GM13976 (cell line): Measurements from ENCODE around the gene MASTL.

ENCODE experiments used
- DNase-seq: peaks from one replicate; pipeline ENCODE4 v3.0.0; 2012; ENCODE audit warnings: low spot score
- in situ Hi-C: fragments of 300-500 bp; cut with MboI; formaldehyde crosslinking; loops from one replicate; pipeline ENCODE4 v1.12.0; 2022; ENCODE audit warnings: low sequenced_read_pairs, mixed read lengths, inconsistent platforms; ENCODE audit not compliant: unreplicated experiment
- TF ChIP-seq, protein P1 (sequence below): IDR thresholded peaks from 2 replicates; pipeline ENCODE4 v1.5.1; 2012; ENCODE audit warnings: borderline replicate concordance, mild to moderate bottlenecking; ENCODE audit not compliant: insufficient read depth; ENCODE audit errors: extremely low read depth, missing control alignments, control extremely low read depth

MASTL gene

DNA sequence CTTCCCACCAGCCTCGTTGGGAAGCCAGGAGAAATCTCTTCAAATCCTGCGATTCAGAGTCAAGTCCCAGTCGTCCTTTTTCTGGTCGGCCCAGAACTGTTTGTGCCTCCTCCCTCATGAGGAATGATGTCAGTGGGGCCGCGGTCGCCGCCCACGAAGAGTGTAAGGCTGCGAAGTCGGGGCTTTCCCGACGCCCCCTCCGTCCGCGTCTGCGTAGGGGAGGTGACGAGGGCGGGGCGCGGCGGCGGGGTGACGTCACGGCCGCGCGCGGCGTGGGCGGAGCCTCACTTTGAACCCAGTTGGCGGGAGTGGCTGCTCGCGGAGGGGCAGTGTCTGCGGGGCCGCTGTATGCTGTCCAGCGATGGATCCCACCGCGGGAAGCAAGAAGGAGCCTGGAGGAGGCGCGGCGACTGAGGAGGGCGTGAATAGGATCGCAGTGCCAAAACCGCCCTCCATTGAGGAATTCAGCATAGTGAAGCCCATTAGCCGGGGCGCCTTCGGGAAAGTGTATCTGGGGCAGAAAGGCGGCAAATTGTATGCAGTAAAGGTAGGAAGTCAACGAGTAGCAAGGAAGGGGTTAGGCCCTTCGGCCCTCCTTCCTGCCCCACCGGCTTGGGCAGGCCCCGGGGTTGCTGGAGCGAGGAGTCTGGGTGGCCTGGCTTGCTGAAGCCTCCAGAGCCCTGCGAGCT is at the start of gene MASTL:
MASTL (plus strand) TSS at position 287 of the 689 bp plus-strand sequence; CDS start at position 362, 75 bp downstream.
- in situ Hi-C loops = no loop called here
- DNase-seq = peak; percentile 96
- TF ChIP-seq, protein P1, sequence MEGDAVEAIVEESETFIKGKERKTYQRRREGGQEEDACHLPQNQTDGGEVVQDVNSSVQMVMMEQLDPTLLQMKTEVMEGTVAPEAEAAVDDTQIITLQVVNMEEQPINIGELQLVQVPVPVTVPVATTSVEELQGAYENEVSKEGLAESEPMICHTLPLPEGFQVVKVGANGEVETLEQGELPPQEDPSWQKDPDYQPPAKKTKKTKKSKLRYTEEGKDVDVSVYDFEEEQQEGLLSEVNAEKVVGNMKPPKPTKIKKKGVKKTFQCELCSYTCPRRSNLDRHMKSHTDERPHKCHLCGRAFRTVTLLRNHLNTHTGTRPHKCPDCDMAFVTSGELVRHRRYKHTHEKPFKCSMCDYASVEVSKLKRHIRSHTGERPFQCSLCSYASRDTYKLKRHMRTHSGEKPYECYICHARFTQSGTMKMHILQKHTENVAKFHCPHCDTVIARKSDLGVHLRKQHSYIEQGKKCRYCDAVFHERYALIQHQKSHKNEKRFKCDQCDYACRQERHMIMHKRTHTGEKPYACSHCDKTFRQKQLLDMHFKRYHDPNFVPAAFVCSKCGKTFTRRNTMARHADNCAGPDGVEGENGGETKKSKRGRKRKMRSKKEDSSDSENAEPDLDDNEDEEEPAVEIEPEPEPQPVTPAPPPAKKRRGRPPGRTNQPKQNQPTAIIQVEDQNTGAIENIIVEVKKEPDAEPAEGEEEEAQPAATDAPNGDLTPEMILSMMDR = no peak

DNA sequence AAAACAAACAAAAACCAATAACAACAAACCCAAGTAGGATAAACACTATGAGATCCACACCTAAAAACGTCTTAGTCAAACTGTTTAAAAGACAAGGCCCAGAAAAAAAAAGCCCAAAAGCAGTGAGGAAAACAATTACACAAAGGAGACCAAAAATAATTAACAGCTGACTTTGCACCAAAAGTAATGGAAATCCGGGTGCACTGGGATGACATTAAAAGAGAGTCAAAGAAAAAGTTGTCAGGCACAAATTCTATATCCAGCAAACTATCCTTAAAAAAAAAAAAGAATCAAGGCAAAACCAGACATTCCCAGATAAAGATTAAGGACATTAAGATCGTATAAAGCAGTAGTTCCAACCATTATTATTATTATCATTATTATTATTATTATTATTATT is 47.0 kb upstream of the MASTL start:
- TF ChIP-seq, protein P1 = no peak
- no peak for DNase-seq
- in situ Hi-C loops = no loop called here

DNA sequence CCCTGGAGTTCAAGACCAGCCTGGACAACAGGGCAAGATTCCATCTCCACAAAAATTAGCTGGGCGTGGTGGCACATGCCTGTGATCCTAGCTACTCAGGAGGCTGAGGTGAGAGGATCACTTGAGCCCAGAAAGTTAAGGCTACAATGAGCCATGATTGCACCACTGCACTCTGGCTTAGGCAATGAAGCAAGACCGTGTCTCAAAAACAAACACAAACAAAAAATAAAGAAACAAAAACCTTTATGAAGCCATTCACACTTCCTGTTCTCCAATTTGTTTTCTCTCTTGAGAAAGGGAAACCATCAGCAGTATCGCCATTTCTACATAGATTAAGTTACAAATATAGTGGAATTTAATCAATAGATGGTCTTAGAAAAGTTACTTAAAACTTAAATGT is 20.8 kb upstream of the MASTL start:
- in situ Hi-C loops = no loop called here
- TF ChIP-seq, protein P1 = no peak
- DNase-seq = no peak

DNA sequence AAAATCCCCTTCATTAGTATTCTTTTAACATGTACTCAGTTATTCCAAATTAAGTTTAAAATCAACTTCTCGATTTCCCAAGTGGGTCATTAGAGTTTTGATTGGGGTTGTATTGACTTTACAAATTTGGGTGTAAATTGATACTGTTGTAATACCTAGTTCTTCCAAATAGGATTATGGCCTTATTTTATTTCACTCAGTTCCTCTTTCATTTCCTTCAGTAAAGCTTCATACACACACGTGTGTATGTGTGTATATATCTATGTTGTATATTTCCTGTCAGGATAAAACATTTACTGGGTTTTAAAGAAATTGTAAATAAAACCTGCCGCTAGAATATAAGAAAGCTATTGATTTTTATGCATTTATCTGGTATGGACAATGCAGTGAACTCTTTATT is 16.9 kb upstream of the MASTL start:
- TF ChIP-seq, protein P1 = no peak
- in situ Hi-C loops = no loop called here
- DNase-seq = no peak

DNA sequence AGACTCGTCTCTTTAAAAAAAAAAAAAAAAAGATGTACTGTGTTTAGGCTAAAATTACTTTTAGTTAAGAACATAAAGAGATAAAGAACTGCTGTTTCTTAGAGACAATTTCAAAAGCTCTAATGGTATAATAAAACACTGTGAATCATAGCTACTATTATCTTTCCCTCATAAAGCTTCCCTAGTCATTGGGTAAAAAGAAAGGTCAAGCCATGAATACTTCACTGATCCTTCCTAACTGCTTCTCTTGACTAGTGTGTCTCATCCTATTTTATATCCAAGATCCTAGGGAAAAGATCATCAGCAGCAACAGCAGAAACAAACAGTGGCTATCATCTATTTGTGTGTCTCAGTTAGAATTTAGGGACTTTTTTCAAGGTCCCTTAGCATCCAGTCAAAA is 11.5 kb upstream of the MASTL start:
- TF ChIP-seq, protein P1 = no peak
- in situ Hi-C loops = no loop called here
- no peak for DNase-seq

DNA sequence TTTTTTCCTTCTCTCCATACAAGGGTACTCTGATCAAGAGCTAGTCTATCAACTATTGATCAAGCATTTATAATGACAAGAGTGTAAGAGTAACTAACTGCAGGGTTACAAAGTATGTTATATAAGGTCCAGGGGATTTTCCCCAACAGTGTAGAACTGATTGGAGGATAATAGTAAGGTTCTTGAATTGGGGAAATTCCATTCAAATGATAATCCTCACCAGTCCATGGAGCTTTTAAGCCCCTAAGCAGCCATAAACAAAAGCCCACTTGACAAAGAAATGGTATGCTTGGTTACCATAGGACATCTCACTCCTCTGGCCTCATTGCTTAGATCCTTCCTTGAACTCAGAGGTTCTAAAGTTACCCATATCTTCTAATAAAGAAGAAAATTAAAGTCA is 9.2 kb upstream of the MASTL start:
- no peak for DNase-seq
- in situ Hi-C loops = no loop called here
- TF ChIP-seq, protein P1 = no peak
